ENCODE measurements around the gene HVCN1.
A peak's percentile ranks its signal among the peaks of the same experiment; 100 is the strongest.
"Not testable (repeated sequence)": the region's sequence is repeated elsewhere in the genome, so short reads cannot be mapped to it uniquely, and the experiment has no call there.

HVCN1 gene

DNA sequence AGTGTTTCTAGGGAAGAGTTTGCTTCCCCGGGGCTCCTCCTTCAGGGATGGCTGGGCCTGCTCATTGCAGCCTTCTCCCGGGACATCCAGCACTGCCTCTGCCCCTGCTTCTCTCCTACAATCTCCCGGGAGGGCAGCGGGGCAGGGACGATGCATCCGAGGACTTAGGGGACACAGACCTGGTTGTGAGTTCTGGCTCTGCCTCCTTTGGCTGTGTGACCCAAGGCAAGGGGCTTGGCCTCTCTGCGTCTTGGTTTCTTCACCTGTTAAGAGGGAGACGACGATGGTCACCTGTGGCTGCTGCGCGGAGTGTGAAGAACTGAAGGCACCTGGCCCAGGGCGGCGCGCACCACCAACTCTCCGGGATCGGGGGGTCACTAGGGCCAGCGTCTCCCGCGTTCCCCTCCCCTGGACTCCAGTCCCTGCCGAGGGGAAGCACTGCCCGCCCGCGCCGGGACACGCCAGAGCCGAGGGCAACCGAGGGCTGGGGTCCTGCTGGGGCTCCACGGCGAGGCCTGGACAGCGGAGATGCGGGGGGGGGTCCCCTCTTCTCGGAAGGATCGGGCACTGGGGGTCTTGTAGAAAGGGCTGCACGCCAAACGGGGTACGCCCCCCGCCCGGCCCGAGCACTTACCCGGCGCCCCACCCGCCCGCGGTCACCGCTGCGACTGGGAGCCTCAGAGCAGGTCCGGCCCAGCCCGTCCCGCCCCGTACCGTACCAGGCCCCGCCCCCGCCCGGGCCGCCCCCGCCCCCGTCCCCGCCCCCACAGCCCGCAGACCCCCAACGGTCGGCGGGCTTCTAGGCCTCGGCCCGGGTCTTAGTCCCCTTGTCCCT is at the start of gene HVCN1:
Gene HVCN1, minus strand, starts transcription at position 670 of the 835 bp plus-strand sequence. CDS start 5,870 bp downstream, outside the sequence.
- TF ChIP-seq CTCF (IDR thresholded peaks at IDR 0.05; ENCODE audit: low read depth, low read length), result no peak
- no peak for DNase-seq
- no peaks in the 10 kb centered on the region for H3K27me3 ChIP-seq (ENCODE audit: insufficient read depth, low read depth, severe bottlenecking)
- H3K36me3 ChIP-seq, result no peaks in the 10 kb centered on the region
- peaks cover 3% of the 10 kb centered on the region for H3K9me3 ChIP-seq (ENCODE audit: severe bottlenecking)
- H3K27ac ChIP-seq, result peak within 1 kb of the TSS; percentile 34
- no peak within 1 kb of the TSS for H3K4me3 ChIP-seq (ENCODE audit: low read depth, low read length)

GRCh38 chr12:110737532-110737931 is 48.6 kb upstream of the HVCN1 start:
- no peak for TF ChIP-seq CTCF (IDR thresholded peaks at IDR 0.05; ENCODE audit: low read depth, low read length)
- no peak overlapping the region for H3K4me3 ChIP-seq (ENCODE audit: low read depth, low read length)
- no peaks in the 10 kb centered on the region for H3K27me3 ChIP-seq (ENCODE audit: insufficient read depth, low read depth, severe bottlenecking)
- no peak overlapping the region for H3K27ac ChIP-seq
- DNase-seq, result no peak
- no peaks in the 10 kb centered on the region for H3K9me3 ChIP-seq (ENCODE audit: severe bottlenecking)
- peaks cover 70% of the 10 kb centered on the region for H3K36me3 ChIP-seq

DNA sequence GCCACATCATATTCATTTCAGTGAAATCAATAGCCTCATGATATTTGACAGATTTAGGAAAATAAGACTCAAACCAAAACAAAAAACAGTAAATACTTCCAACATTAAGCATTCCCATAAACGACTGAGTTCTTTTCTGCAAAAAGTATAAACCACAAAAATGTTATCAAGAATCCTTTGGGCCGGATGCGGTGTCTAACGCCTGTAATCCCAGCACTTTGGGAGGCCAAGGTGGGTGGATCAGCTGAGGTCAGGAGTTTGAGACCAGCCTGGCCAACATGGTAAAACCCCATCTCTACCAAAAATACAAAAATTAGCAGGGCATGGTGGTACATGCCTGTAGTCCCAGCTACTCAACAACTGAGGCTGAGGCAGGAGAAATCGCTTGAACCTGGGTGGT is 48.1 kb upstream of the HVCN1 start:
- peaks cover 72% of the 10 kb centered on the region for H3K36me3 ChIP-seq
- not testable (repeated sequence) for DNase-seq; H3K4me3 ChIP-seq (ENCODE audit: low read depth, low read length); H3K9me3 ChIP-seq (ENCODE audit: severe bottlenecking); H3K27me3 ChIP-seq (ENCODE audit: insufficient read depth, low read depth, severe bottlenecking); H3K27ac ChIP-seq

DNA sequence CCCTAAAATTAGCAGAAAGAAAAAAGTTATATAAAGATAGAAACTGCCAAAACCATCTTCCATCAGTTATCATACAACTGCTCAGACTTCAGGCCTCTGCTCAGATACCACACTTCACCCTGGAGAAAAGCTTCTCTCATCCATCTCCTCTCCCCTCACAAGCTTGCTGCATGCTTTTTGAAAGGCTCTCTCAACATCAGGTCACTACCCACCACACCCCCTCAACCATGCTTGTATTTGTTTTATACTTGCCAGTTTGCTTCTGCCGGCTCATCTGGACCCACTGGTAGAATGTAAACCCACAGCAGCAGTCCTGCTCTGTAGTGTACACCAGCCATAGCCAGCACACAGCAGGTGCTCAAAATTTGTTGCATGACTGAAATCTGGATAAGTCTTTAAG is 45.0 kb upstream of the HVCN1 start:
- Histone ChIP-seq H3K4me3 (ENCODE audit: low read depth, low read length) (no peak overlapping the region), H3K36me3 (peaks cover 82% of the 10 kb centered on the region), H3K27ac (no peak overlapping the region), H3K27me3 (ENCODE audit: insufficient read depth, low read depth, severe bottlenecking) (no peaks in the 10 kb centered on the region), H3K9me3 (ENCODE audit: severe bottlenecking) (no peaks in the 10 kb centered on the region)
- no peak for TF ChIP-seq CTCF (IDR thresholded peaks at IDR 0.05; ENCODE audit: low read depth, low read length)
- no peak for DNase-seq

GRCh38 chr12:110733089-110733715 is 44.3 kb upstream of the HVCN1 start:
- Histone ChIP-seq H3K27ac (no peak overlapping the region), H3K36me3 (peaks cover 85% of the 10 kb centered on the region), H3K27me3 (ENCODE audit: insufficient read depth, low read depth, severe bottlenecking) (no peaks in the 10 kb centered on the region), H3K9me3 (ENCODE audit: severe bottlenecking) (no peaks in the 10 kb centered on the region), H3K4me3 (ENCODE audit: low read depth, low read length) (no peak overlapping the region)
- no peak for TF ChIP-seq CTCF (IDR thresholded peaks at IDR 0.05; ENCODE audit: low read depth, low read length)
- no peak for DNase-seq

- TF ChIP-seq CTCF (IDR thresholded peaks at IDR 0.05; ENCODE audit: low read depth, low read length), result no peak
- no peak overlapping the region for H3K27ac ChIP-seq
- H3K9me3 ChIP-seq (ENCODE audit: severe bottlenecking), result no peaks in the 10 kb centered on the region
- H3K4me3 ChIP-seq (ENCODE audit: low read depth, low read length), result no peak overlapping the region
- no peaks in the 10 kb centered on the region for H3K27me3 ChIP-seq (ENCODE audit: insufficient read depth, low read depth, severe bottlenecking)
- DNase-seq, result no peak
- H3K36me3 ChIP-seq, result peaks cover 84% of the 10 kb centered on the region
These were observed 43.7 kb upstream of the HVCN1 start for GRCh38 chr12:110732572-110732971.

Measured in WERI-Rb-1 (cell line).